Measurements from ENCODE around the gene C2orf49.

- TF ChIP-seq, protein P1, sequence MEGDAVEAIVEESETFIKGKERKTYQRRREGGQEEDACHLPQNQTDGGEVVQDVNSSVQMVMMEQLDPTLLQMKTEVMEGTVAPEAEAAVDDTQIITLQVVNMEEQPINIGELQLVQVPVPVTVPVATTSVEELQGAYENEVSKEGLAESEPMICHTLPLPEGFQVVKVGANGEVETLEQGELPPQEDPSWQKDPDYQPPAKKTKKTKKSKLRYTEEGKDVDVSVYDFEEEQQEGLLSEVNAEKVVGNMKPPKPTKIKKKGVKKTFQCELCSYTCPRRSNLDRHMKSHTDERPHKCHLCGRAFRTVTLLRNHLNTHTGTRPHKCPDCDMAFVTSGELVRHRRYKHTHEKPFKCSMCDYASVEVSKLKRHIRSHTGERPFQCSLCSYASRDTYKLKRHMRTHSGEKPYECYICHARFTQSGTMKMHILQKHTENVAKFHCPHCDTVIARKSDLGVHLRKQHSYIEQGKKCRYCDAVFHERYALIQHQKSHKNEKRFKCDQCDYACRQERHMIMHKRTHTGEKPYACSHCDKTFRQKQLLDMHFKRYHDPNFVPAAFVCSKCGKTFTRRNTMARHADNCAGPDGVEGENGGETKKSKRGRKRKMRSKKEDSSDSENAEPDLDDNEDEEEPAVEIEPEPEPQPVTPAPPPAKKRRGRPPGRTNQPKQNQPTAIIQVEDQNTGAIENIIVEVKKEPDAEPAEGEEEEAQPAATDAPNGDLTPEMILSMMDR (IDR thresholded peaks at IDR 0.05; ENCODE audit: insufficient read depth, low read length) = no peak
- no peak for TF ChIP-seq POLR2AphosphoS5 (IDR thresholded peaks at IDR 0.05; ENCODE audit: low read depth)
- TF ChIP-seq REST (IDR thresholded peaks at IDR 0.05; ENCODE audit: insufficient replicate concordance, low read depth) = no peak
- TF ChIP-seq SPI1 (IDR thresholded peaks at IDR 0.05; ENCODE audit: borderline replicate concordance, low read depth) = no peak
- no peak for TF ChIP-seq GABPA (IDR thresholded peaks at IDR 0.05; ENCODE audit: low read depth)
Observed at GRCh38 chr2:105385731-105386540, 48.6 kb downstream of the C2orf49 start.

Data from HL-60 (cell line).